ENCODE results near the gene MSRB3. TPM values are rescaled to one million over a fixed set of nuclear protein-coding genes. Genes with fewer than 3 reads are reported as not detected.
"Not testable (repeated sequence)": the region's sequence is repeated elsewhere in the genome, so short reads cannot be mapped to it uniquely, and the experiment has no call there.

MSRB3 gene
- total RNA-seq, 4 donors from 2014 or later = 2.7 to 54.6 (median 11.1) TPM

DNA sequence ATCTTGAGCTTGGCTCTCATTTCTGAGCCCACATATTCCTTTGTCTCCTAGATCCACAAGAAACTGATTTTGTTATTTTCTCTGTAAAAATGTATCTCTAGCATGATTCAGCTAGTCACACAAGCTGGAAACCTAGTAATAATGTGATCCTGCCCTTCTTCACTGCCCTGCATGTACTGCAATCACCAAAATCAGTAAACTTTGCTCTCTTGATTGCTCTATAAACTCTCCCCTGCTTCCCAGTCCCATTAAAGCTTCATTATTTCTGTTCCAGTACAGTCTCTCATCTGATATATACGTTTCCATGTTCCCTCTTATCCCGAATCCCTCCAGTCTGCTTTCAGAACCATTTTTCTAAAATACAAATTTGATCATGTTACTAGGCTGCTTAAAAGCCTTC lies 166.5 kb downstream of the MSRB3 start:
- H3K9me3 ChIP-seq = no peaks in the 10 kb centered on the region
- H3K27ac ChIP-seq = no peak overlapping the region
- H3K27me3 ChIP-seq = no peaks in the 10 kb centered on the region
- no peak for DNase-seq
- 73 to 86% methylated on average over 2 of the region's 2 CpGs for WGBS, 2 donors
- intact Hi-C loops (cut with DNase I) = no loop called here
- TF ChIP-seq, protein P1, sequence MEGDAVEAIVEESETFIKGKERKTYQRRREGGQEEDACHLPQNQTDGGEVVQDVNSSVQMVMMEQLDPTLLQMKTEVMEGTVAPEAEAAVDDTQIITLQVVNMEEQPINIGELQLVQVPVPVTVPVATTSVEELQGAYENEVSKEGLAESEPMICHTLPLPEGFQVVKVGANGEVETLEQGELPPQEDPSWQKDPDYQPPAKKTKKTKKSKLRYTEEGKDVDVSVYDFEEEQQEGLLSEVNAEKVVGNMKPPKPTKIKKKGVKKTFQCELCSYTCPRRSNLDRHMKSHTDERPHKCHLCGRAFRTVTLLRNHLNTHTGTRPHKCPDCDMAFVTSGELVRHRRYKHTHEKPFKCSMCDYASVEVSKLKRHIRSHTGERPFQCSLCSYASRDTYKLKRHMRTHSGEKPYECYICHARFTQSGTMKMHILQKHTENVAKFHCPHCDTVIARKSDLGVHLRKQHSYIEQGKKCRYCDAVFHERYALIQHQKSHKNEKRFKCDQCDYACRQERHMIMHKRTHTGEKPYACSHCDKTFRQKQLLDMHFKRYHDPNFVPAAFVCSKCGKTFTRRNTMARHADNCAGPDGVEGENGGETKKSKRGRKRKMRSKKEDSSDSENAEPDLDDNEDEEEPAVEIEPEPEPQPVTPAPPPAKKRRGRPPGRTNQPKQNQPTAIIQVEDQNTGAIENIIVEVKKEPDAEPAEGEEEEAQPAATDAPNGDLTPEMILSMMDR (IDR thresholded peaks at IDR 0.05) = no peak
- TF ChIP-seq POLR2A (IDR thresholded peaks at IDR 0.05) = no peak
- no peak overlapping the region for H3K4me3 ChIP-seq
- H3K36me3 ChIP-seq = no peaks in the 10 kb centered on the region
- H3K4me1 ChIP-seq = peaks cover 0 to 10% (median 0%) of the 10 kb centered on the region in 3 donors

DNA sequence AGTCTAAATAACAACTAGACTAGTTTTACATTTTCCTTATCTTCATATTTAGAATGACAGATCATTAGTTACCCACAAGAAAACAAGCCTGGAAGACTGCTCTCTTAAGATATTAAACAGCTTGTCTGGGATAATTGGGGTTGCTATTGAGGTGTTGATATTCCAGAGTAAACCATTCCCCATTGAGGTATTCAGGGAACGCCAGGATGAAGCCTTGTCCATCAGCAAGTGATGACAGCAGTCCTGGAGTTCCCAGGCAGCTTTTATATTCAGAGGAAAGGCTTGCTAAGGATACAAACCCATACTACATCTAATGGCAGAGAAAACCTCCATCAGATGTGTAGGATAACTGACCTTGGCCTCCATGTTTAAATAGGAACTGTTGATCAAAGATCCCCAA lies 168.4 kb downstream of the MSRB3 start:
- Histone ChIP-seq H3K4me3 (no peak overlapping the region), H3K9me3 (no peaks in the 10 kb centered on the region), H3K27me3 (no peaks in the 10 kb centered on the region), H3K36me3 (no peaks in the 10 kb centered on the region), H3K4me1 (peaks cover 0 to 16% (median 0%) of the 10 kb centered on the region in 3 donors), H3K27ac (no peak overlapping the region)
- TF ChIP-seq, protein P1 (IDR thresholded peaks at IDR 0.05) = no peak
- no peak for TF ChIP-seq POLR2A (IDR thresholded peaks at IDR 0.05)
- 63 to 67% methylated on average over 1 of the region's 1 CpG for WGBS, 2 donors
- DNase-seq = no peak
- intact Hi-C loops (cut with DNase I) = no loop called here

DNA sequence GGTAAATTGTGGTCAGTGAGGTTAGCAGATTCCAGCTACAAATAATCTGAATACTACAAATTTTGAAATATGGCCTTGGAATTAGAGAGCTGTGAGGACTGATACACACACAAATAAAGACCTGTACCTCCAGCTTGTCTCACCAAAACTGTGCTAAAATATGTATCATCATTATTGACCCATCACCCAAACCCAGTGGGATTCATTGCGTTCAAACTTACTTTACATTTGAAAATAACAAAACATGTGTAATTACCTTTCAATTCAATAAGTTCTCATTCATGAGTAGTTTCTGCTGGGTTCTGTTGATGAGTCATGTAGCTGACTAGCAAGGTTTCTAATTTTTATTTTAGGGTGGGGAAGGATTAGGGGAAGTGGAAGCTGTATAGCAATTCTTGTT lies 170.9 kb downstream of the MSRB3 start:
- WGBS, 2 donors = 45 to 48% methylated on average over 1 of the region's 1 CpG
- intact Hi-C loops (cut with DNase I) = no loop called here
- Histone ChIP-seq H3K9me3 (no peaks in the 10 kb centered on the region), H3K27ac (no peak overlapping the region), H3K4me1 (peaks cover 0 to 16% (median 0%) of the 10 kb centered on the region in 3 donors), H3K36me3 (no peaks in the 10 kb centered on the region), H3K4me3 (no peak overlapping the region), H3K27me3 (no peaks in the 10 kb centered on the region)
- TF ChIP-seq POLR2A (IDR thresholded peaks at IDR 0.05) = no peak
- TF ChIP-seq, protein P1 (IDR thresholded peaks at IDR 0.05) = no peak
- DNase-seq = no peak

DNA sequence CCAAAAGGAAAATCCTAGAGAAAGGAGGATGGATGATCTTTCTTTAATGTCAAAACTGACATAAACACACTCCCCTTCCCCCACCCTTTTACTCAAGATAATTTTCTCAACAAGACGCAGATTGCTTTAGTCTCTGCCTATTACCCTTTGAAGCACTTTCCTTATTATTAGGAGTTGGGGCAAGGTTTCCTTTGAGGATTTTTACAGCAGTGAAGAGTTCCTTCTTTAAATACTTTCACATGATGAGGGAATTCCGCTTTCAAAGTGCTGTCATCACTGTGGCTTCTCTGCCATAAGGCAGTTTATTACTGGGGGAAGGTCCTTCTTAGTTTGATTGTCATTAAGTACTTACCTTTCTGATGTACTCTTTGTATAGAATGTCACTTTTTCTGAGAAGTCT lies 172.1 kb downstream of the MSRB3 start:
- H3K27ac ChIP-seq = no peak overlapping the region

DNA sequence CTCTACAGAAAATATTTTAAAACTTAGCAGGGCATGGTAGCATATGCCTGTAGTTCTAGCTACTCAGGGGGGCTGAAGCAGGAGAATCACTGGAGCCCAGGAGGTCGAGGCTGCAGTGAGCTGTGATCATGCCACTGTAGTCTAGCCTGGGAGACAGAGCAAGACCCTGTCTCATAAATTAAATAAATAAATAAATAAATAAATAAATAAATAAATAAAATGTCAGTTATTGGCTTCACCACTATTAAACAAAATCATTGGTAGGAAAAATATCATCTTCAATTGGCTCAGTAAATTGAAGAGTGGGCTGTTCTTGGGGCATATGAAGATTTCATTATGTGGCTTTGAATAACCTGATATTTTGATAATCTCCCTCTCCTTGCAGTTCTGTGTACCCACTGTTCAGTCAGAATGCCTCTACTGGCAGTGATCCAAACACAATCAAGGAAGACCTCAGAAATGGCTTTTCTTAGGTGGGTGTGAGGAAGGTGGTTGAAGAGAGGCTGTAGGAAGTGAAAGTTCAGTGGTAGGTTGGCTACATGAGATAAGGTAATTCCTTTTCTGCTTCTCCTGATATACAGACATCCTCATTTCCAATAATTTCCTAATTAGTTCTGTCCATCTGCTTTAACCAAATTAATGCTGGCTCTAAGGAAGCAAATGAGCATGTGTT lies 175.8 kb downstream of the MSRB3 start:
- 69 to 89% methylated on average over 1 of the region's 1 CpG for WGBS, 2 donors
- no peak for DNase-seq
- no peak for TF ChIP-seq POLR2A (IDR thresholded peaks at IDR 0.05)
- TF ChIP-seq, protein P1 (IDR thresholded peaks at IDR 0.05) = no peak
- no peaks in the 10 kb centered on the region for H3K27me3 ChIP-seq
- intact Hi-C loops (cut with DNase I) = no loop called here
- H3K4me3 ChIP-seq = no peak overlapping the region
- H3K4me1 ChIP-seq = peaks cover 0 to 14% (median 0%) of the 10 kb centered on the region in 3 donors
- no peak overlapping the region for H3K27ac ChIP-seq
- no peaks in the 10 kb centered on the region for H3K9me3 ChIP-seq
- H3K36me3 ChIP-seq = no peaks in the 10 kb centered on the region

More for the DNA sequence above, 172.1 kb downstream of the MSRB3 start:
- Histone ChIP-seq H3K36me3 (no peaks in the 10 kb centered on the region), H3K4me1 (peaks cover 0 to 16% (median 0%) of the 10 kb centered on the region in 3 donors), H3K9me3 (no peaks in the 10 kb centered on the region), H3K27me3 (no peaks in the 10 kb centered on the region), H3K4me3 (no peak overlapping the region)
- no peak for DNase-seq
- TF ChIP-seq, protein P1 (IDR thresholded peaks at IDR 0.05) = no peak
- no peak for TF ChIP-seq POLR2A (IDR thresholded peaks at IDR 0.05)
- 56 to 59% methylated on average over 2 of the region's 2 CpGs for WGBS, 2 donors
- intact Hi-C loops (cut with DNase I) = no loop called here

DNA sequence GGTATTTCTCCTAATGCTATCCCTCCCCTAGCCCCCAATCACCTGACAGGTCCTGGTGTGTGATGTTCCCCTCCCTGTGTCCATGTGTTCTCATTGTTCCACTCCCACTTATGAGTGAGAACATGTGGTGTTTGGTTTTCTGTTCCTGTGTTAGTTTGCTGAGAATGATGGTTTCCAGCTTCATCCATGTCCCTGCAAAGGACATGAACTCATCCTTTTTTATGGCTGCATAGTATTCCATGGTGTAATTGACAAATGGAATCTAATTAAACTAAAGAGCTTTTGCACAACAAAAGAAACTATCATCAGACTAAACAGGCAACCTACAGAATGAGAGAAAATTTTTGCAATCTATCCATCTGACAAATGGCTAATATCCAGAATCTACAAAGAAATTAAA lies 178.9 kb downstream of the MSRB3 start:
- H3K9me3 ChIP-seq; H3K27ac ChIP-seq; H3K4me1 ChIP-seq; intact Hi-C loops (cut with DNase I); H3K27me3 ChIP-seq; H3K4me3 ChIP-seq; DNase-seq; H3K36me3 ChIP-seq: not testable (repeated sequence)

Data from esophagus squamous epithelium (tissue), 5 donors.